ENCODE results near the gene SART1.
"Not testable (repeated sequence)": the region's sequence is repeated elsewhere in the genome, so short reads cannot be mapped to it uniquely, and the experiment has no call there.

SART1 gene

DNA sequence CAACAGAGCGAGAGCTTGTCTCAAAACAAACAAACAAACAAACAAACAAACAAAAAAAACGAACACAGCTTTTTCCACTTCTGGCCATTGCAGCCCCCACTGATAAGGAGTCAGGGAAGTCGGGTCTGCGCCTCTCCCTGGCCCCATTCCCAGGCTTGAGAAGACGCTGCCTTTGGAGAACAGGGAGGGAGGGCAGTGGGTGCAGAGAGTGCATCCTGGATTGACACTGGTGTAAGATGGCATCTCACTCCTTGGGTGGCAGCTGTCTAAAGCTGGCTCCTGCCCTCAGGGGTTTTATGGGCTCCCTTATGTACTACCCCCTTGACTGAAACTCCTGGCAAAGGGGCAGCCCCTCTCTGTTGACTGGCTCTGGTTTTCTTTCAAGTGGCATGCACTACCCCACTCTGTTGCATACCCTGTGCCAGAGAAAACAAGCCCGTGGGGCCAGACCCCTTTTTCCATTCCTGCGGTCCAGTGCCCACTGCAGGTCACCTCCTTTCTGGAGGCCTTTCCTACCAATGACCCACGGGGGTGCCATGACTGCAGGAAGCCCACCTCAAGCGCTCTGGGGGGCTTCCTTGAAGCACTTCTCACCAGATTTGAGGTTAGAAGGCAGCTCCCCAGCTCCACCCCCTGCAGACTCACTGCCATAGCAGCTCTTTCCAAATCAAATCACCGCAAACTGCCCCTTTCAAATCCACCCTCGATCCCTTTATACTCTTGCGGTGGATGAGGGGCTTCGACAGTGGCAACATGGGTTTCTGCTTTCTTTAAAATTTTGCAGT is 29.6 kb upstream of the SART1 start:
- no peak for DNase-seq (ENCODE audit: low spot score)

GRCh38 chr11:65932558-65932919 is 29.0 kb upstream of the SART1 start:
- DNase-seq (ENCODE audit: low spot score) = no peak

GRCh38 chr11:65934014-65934413 is 27.5 kb upstream of the SART1 start:
- no peak for DNase-seq (ENCODE audit: low spot score)

DNA sequence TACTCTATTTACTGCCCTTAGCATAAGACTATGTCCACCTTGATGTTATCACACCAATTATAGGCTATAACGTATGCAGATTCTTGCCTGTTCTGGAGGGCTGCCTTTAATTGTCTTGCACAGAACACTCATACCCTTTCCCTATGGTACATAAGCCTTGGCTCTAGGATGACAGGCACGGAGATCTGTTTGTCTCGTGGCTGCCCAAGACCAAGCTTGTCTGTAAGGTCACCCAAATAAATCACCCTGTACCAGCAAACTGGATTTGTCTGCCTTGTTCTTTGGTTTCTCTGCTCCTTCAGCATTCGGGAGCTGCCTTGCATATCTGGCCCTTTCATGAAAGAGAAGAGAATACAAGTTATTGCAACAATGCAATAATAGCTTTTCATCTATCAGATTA is 23.8 kb upstream of the SART1 start:
- no peak for DNase-seq (ENCODE audit: low spot score)

GRCh38 chr11:65941720-65942310 is 19.7 kb upstream of the SART1 start:
- DNase-seq (ENCODE audit: low spot score) = no peak

DNA sequence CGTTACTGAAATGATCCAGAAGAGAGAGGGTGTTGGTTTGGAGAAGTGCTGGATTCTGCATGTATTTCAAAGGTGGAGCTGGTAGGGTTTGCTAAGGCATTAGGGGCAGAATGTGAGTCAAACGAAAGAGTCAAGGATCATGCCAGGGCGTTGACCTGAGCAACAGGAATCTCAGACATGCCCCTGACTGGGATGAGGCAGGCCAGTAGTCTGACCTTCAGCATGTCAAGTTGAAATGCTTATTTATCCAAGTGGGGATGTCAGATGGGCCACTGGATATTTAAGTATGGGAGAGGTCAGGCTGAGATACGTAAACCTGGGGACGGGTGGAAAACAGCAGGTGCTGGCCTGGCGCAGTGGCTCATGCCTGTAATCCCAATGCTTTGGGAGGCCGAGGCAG is 19.0 kb upstream of the SART1 start:
- no peak for DNase-seq (ENCODE audit: low spot score)

DNA sequence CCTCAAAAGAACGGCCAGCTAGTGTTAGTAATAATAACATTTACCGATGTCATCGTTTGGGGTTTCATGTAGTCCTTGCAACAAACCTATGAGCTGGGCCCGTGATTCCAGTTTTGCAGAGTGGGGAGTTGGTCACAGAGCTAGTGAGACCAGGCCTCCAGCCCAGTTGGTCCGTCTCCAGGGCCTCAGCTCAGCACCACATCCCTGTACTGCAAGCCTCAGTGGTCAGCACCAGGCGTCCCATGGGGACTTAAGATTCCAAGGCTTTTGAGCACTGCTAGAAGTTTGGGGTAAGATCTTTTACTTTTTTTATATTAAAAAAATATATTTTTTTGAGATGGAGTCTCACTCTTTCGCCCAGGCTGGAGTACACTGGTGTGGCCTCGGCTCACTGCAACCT is 17.3 kb upstream of the SART1 start:
- DNase-seq (ENCODE audit: low spot score) = no peak

- no peak for DNase-seq (ENCODE audit: low spot score)
These were observed 16.8 kb upstream of the SART1 start for GRCh38 chr11:65944767-65945166.

DNA sequence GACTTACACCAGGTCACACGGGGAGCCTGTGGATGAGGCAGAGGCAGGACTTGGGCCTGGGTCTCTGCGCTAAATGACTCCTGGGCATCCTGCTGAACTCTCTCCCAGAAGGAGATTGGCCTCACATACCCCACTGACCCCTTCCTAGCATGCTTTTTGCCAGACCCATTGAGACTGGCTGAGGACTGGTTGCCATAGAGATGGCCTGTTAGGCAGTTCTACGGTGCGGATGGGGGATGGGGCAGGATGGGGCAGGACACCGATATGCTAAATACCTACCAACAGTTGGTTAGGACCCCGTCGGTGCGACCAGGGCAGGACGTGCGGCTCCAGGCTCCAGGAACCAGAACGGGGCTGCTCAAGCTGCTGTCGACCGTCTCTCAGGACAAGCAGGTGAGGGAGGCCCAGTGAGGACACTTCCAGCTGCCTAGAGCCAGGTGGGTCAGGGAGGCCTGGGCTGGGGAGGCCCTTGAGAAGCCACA is 16.1 kb upstream of the SART1 start, which contains the start of gene TSGA10IP:
TSGA10IP (plus strand) TSS at position 51 of the 482 bp plus-strand sequence; CDS start at position 247, 196 bp downstream.
- DNase-seq (ENCODE audit: low spot score) = no peak

DNA sequence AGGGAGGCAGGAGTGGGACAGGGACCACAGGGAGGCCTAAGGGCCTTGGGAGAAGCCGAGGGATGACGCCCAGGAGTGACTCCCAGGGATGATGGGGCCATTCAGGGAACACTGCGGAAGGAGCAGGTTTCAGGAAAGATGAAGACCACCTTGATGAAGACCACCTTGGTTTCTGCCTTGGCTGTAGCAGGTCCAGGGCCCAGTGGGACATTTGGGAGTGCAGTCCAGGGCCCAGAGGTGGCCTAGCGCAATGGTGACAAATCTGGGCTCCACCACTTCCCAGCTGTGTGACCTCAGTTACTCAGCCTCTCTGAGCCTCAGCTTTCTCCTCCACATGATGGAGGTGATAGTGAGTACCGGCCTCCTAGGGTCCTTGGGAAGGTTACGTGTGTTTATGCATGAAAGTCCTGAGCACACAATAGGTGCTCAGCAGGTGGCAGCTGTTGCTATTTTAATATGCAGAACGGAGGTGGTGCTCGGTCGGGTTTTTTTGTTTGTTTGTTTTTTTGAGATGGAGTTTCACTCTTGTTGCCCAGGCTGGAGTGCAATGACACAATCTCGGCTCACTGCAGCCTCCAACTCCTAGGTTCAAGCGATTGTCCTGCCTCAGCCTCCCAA is 15.5 kb upstream of the SART1 start:
- no peak for DNase-seq (ENCODE audit: low spot score)

- no peak for DNase-seq (ENCODE audit: low spot score)
These were observed 14.9 kb upstream of the SART1 start for GRCh38 chr11:65946655-65947054.

GRCh38 chr11:65947133-65947532 is 14.4 kb upstream of the SART1 start:
- no peak for DNase-seq (ENCODE audit: low spot score)

DNA sequence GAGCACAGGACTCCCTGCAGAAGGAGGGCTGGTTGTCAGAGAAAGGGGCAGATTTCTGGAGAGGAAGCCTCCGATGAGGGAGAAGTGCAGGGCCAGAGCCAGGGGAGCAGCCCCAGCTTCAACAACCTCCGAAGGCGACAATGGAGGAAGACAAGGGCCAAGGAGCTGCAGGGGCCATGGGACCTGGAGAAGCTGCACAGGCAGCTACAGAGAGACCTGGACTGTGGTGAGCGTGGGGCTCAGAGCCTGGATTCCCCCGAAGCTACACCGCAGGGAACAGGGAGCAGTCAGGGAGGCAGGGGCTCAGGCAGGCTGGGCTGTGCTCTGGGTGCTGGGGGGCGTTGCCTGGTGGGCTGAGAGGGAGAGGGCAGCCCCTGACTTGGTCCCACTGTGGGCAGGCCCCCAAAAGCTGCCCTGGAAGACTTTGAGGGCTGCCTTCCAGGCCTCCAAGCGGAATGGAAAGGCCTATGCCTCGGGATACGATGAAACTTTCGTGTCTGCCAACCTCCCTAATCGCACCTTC is 13.9 kb upstream of the SART1 start:
- DNase-seq (ENCODE audit: low spot score) = no peak

DNA sequence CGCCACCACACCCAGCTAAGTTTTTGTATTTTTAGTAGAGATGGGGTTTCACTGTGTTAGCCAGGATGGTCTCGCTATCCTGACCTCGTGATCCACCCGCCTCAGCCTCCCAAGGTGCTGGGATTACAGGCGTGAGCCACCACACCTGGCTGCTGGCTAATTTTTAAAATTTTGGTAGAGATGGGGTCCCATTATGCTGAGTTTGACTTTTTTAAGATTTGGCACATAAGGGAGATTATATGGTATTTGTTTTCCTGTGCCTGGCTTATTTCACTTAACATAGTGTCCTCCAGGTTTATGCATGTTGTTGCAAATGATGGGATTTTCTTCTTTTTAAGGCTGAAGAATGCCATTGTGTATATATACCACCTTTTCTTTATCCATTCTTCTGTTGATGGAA is 10.8 kb upstream of the SART1 start:
- DNase-seq (ENCODE audit: low spot score) = not testable (repeated sequence)

DNA sequence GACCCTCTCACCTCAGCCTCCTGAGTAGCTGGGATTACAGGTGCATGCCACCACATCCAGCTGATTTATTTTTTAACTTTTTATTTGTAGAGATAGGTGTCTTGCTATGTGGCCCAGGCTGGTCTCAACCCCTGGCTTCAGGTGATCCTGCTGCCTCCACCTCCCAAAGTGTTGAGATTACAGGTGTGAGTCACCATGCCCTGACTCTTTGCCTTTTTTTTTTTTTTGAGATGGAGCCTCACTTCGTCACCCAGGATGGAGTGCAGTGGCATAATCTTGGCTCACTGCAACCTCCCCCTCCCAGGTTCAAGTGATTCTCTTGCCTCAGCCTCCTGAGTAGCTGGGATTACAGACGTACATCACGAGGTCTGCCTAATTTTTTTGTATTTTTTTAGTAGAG is 9.9 kb upstream of the SART1 start:
- not testable (repeated sequence) for DNase-seq (ENCODE audit: low spot score)

DNA sequence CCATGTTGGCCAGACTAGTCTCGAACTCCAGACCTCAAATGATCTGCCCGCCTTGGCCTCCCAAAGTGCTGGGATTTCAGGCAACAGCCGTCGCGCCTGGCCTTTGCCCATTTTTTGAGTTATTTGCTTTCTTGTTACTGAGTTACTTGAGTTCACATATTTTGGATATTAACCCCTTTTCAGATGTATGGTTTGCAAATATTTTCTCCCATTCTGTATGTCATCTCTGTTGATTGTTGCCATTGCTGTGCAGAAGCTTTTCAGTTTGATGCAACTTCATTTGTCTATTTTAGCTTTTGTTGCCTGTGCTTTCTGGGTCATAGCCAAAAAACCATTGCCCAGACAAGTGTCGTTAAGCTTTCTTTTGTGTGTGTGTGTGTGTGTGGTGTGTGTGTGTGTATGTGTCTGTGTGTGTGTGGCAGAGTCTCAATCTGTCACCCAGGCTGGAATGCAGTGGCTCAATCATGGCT is 9.4 kb upstream of the SART1 start:
- DNase-seq (ENCODE audit: low spot score) = no peak

- no peak for DNase-seq (ENCODE audit: low spot score)
These were observed 8.1 kb upstream of the SART1 start for GRCh38 chr11:65953471-65953870.

- no peak for DNase-seq (ENCODE audit: low spot score)
These were observed 6.8 kb upstream of the SART1 start for GRCh38 chr11:65954771-65955170.

DNA sequence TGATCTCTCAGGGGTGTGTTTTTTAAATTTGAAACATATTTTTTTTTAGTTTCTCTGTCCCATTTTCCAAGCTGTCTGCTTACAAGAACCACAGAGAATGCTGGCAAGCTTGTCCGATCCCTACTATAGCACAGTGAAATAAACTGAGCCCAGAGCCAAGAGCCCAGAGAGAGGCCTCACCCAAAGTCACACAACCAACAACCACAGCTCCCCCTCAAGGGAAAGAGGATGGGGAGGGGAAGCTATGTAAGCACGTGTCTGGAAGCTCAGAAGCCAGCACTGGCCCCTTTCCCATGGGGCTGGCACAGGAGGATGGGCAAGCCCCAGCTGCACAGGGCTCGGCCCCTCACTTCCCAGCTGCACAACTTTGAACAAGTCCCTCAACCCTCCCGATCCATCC is 3.2 kb upstream of the SART1 start:
- no peak for DNase-seq (ENCODE audit: low spot score)

- DNase-seq (ENCODE audit: low spot score) = no peak
These were observed 2.6 kb upstream of the SART1 start for GRCh38 chr11:65958774-65959420.

- DNase-seq (ENCODE audit: low spot score) = no peak
These were observed 689 bp upstream of the SART1 start for GRCh38 chr11:65960824-65961266.

DNA sequence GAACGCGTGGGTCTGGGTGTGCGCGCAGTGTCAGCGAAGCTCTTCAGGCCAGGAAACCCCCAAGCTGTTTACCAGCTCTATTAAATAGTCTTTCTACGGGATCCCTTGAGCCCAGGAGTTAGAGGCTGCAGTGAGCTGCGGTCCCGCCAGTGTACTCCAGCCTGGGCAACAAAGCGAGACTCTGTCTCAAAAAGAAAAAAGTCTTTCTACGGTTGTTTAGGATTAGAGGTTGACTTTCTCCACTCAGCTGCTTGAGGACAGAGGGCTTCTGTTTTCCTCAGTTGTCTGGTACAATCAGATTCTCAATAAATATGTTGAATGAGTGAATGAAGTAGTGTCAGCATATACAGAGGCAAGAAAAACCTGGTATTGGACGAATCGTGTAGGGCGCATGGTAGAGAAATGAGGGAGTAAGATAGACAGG is 619 bp downstream of the SART1 start:
- no peak for DNase-seq (ENCODE audit: low spot score)

All from SW480 (cell line).